GM18861 (cell line): Measurements from ENCODE around the gene IL3RA.
"Not testable (repeated sequence)": the region's sequence is repeated elsewhere in the genome, so short reads cannot be mapped to it uniquely, and the experiment has no call there.

Source experiments
- ATAC-seq: cut with Tn5 transposase; IDR thresholded peaks from one replicate; pipeline ENCODE4 v1.9.1; 2021; ENCODE audit not compliant: unreplicated experiment

The IL3RA gene

DNA sequence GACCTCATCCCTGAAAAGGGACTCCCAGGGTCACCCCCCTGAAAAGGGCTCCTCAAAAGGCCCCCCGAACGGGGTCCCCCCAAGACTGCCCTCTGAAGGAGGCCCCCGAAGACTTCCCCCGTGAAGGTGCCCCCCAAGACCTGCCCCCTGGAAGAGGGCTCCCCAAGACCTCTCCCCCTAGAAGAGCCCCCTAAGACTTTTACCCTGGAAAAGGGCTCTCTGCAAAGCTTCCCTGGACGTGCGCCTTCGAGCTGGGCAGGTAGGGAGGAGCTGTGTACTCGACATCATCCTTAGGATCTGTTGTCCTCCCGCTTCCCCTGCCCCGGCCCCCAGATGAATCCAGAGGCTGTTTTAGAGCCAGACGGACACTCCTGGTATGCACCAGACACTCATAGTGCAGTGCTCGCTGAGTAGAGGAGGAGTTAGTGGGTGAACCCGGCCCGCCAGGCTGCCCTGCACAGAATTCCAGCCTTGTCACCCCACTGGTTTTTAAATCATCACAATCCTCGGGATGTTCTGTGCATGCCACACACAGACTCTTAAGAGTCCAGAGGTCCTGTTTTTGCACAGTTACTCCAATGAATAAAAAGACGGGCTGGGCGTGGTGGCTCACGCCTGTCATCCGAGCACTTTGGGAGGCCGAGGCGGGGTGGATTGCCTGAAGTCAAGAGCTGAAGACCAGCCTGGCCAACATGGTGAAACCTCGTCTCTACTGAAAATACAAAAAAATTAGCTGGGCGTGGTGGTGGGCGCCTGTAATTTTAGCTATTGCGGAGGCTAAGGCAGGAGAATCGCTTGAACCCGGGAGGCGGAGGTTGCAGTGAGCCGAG is 61.1 kb downstream of the IL3RA start:
- no peak for ATAC-seq

DNA sequence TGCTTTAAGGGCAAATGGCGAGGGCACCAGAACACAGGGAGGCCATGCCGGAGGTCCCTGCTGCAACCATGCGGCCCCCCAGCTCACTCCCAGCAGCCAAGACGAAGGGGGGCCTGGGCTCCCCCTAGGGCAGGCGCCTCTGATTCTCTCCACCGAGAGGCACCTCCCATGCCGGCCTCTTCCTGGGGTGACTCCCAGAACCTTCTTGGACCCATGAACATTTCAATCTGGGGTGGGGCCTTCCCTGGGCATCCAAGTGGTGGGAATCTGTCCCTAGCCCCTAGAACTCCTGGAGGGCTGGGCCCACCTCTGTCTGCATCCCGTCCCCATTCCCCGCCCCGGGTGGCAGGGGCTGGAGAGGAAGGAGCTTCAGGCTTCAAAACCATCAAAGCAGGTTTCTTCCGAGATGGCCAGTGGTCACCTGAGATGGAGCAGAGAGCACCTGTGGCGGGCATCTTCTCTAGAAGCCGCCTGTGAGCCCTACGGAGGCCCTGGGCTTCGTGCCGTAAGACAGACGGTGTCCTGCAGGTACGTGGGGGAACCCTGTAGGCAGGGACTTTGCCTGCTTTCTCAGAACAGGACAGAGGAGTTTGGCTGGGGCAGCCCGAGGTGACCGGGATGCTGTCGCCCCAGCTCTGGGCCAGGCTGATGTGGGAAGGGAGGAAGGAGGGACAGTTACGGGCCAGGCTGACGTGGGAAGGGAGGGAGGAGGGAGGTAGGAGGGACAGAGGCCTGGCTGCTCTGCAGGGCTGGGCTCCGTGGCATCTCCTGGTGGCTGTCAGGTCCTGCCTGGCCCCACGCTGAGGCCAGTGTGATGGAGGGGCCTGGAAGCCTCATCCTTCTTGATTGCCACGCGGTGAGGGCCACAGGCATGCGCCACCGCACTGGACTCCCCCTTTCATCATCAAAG is 62.1 kb downstream of the IL3RA start:
- ATAC-seq = no peak

- ATAC-seq = no peak
Observed at GRCh38 chrX:1400049-1400448, 63.5 kb downstream of the IL3RA start.

GRCh38 chrX:1400742-1401471 is 64.3 kb downstream of the IL3RA start:
- no peak for ATAC-seq

DNA sequence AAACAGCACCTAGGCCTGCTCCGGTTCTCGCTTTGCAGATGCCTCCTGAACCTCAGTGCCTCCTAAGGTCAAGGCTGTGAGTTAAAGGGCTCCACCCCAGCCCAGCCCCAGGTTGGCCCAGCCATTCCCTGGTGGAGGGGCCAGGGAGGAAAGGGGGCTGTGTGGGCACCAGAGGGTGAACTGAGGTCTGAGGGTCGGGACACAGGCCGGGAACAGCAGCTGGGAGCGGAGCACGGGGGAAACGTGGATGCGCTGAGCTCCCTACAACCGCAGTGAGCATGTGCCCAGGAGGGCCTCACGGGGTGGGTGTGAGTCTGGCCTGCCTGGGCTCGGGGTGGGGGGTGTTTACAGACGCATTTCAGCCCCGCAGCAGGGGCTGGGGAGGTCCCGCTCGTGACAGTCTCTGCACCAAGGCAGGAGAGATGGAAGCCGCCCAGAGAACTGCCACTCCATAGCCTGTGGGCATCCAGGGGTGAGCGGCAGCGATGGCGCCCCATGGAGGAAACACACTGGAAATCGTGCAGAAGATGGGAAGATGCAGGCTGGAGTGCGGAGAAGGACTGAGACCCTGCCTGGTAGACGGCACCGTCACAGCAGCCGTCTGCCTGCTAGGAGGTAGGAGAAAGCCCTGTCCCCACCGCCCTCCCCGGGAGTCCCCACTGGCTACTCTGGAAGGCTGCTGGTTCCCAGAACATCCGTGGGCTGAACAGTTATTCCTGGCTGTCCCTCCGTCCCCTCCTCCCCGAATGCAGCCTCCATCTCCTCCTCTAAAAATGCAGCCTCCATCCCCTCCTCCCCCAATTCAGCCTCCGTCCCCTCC is 65.2 kb downstream of the IL3RA start:
- ATAC-seq = no peak

DNA sequence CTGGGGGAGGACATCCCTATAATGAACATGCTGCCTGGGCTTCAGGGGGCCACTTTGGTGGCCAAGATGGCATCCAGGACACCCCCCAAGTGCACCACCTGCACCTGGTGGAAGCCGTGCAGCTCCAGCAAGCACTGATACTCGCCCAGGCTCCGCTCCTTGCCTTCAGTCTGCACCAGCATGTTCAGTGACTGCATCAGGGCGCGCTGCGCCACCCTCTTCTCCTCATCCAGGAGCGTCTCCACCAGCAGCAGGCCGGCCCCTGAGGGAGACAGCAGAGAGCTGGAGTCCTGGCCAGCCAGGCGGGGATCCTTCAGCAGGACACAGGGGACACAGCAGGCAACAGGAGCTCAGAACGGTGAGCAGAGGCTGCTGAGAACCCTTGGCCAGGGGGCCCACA is 66.6 kb downstream of the IL3RA start:
- ATAC-seq = no peak

DNA sequence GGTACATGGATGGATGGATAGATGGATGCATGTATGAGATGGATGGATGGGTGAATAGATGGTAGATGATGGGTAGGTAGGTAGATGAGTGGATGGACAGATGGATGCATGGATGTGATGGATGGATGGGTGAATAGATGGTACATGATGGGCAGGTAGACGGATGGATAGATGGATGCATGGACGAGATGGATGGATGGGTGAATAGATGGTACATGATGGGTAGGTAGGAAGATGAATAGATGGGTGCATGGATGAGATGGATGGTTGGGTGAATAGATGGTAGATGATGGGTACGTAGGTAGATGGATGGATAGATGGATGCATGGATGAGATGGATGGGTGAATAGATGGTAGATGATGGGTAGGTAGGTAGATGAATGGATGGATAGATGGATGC is 67.3 kb downstream of the IL3RA start:
- not testable (repeated sequence) for ATAC-seq

DNA sequence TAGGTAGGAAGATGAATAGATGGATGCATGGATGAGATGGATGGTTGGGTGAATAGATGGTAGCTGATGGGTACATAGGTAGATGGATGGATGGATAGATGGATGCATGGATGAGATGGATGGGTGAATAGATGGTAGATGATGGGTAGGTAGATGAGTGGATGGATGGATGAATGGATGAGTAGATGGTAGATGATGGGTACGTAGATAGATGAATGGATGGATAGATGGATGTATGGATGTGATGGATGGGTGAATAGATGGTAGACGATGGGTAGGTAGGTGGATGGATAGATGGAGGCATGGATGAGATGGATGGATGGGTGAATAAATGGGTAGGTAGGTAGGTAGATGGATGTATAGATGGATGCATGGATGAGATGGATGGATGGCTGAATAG is 69.2 kb downstream of the IL3RA start:
- ATAC-seq = not testable (repeated sequence)

- ATAC-seq = no peak
Observed at GRCh38 chrX:1407035-1407434, 70.5 kb downstream of the IL3RA start.

GRCh38 chrX:1411326-1411725 is 74.7 kb downstream of the IL3RA start:
- no peak for ATAC-seq

- ATAC-seq = no peak
Observed at GRCh38 chrX:1412551-1413161, 76.1 kb downstream of the IL3RA start.

DNA sequence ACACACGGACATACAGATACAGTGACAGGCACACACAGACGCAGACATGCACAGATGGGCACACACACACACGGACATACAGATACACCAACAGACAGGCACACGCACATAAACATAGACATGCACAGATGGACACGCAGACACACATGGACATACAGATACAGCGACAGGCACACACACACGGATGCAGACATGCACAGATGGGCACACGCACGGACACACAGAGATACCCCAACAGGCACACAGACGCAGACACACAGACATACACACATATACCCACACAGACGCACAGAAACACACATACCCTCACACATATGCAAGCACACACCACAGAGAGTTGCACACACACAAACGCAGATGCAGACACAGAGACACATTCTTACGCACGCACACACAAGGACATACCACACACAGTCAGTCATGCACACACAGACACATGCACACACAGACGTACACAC is 79.8 kb downstream of the IL3RA start:
- no peak for ATAC-seq

- no peak for ATAC-seq
Observed at GRCh38 chrX:1416965-1417760, 80.6 kb downstream of the IL3RA start.

- no peak for ATAC-seq
Observed at GRCh38 chrX:1417921-1418771, 81.6 kb downstream of the IL3RA start.

GRCh38 chrX:1418901-1419544 is 82.4 kb downstream of the IL3RA start:
- no peak for ATAC-seq

GRCh38 chrX:1419545-1420355 is 83.2 kb downstream of the IL3RA start:
- ATAC-seq = no peak

GRCh38 chrX:1420371-1420770 is 83.8 kb downstream of the IL3RA start:
- ATAC-seq = no peak
